SU-DHL-6 (cell line): Measurements from ENCODE around the gene CYP2D6.

ENCODE experiments used
- H2AFZ ChIP-seq: fragments of 200-600 bp; sonication (generic); 2 replicates; pipeline ENCODE4 v1.6.1; 2014; ENCODE audit warnings: low read depth, mild to moderate bottlenecking, moderate library complexity, mixed read lengths, antibody characterized with exemption, low read length; ENCODE audit not compliant: severe bottlenecking
- H3F3A ChIP-seq: fragments of 200-600 bp; shearing (Covaris generic); 2 replicates; pipeline ENCODE4 v1.6.0; 2016; ENCODE audit warnings: antibody characterized with exemption, mild to moderate bottlenecking; ENCODE audit not compliant: insufficient read depth
- H3K27ac ChIP-seq: fragments of 200-600 bp; sonication (generic); 2 replicates; pipeline ENCODE4 v1.5.1; 2016; ENCODE audit warnings: low read depth, mild to moderate bottlenecking, low read length, moderate library complexity, mixed read lengths
- H3K27me3 ChIP-seq: fragments of 200-600 bp; sonication (generic), shearing (Covaris generic); 2 replicates; pipeline ENCODE4 v1.6.0; 2014; ENCODE audit warnings: mild to moderate bottlenecking, low read length
- H3K36me3 ChIP-seq: fragments of 200-600 bp; sonication (generic); 2 replicates; pipeline ENCODE4 v1.6.1; 2014; ENCODE audit warnings: mild to moderate bottlenecking, low read length, mixed read lengths
- H3K4me2 ChIP-seq: fragments of 300-600, 200-600 bp; shearing (Covaris generic), sonication (generic); 2 replicates; pipeline ENCODE4 v1.6.0; 2014; ENCODE audit warnings: low read length, low read depth, mild to moderate bottlenecking; ENCODE audit not compliant: poor library complexity, severe bottlenecking
- H3K4me3 ChIP-seq: fragments of 200-600 bp; sonication (generic); 2 replicates; pipeline ENCODE4 v1.5.1; 2014; ENCODE audit warnings: antibody characterized with exemption, low read length, mild to moderate bottlenecking, mixed read lengths; ENCODE audit not compliant: insufficient read depth, poor library complexity, severe bottlenecking
- H3K79me2 ChIP-seq: fragments of 200-600 bp; sonication (generic); 2 replicates; pipeline ENCODE4 v1.6.1; 2014; ENCODE audit warnings: mild to moderate bottlenecking, low read length, moderate library complexity; ENCODE audit not compliant: insufficient read depth
- H3K9ac ChIP-seq: fragments of 200-600 bp; sonication (generic); 2 replicates; pipeline ENCODE4 v1.7.0; 2014; ENCODE audit warnings: mild to moderate bottlenecking, low read length
- H3K9me2 ChIP-seq: fragments of 200-600 bp; sonication (generic); replicated peaks from 2 replicates; pipeline ENCODE4 v1.6.1; 2014; ENCODE audit warnings: low read length; ENCODE audit not compliant: insufficient read depth
- H3K9me3 ChIP-seq: fragments of 200-600 bp; sonication (generic); 2 replicates; pipeline ENCODE4 v1.6.1; 2014; ENCODE audit warnings: low read length, mixed read lengths; ENCODE audit not compliant: insufficient read depth
- H4K20me1 ChIP-seq: fragments of 200-600 bp; sonication (generic); 2 replicates; pipeline ENCODE4 v1.6.1; 2014; ENCODE audit warnings: low read depth, mild to moderate bottlenecking, antibody characterized with exemption, low read length, moderate library complexity, mixed read lengths
- CTCF ChIP-seq: fragments of 200-600 bp; sonication (generic); IDR thresholded peaks from one replicate; pipeline ENCODE4 v1.5.1; 2017; ENCODE audit warnings: antibody characterized with exemption, mild to moderate bottlenecking, low read length, moderate library complexity; ENCODE audit not compliant: insufficient read depth, poor library complexity, severe bottlenecking
- EZH2phosphoT487 ChIP-seq: fragments of 200-600 bp; sonication (generic), shearing (Covaris generic); conservative IDR thresholded peaks from 2 replicates; pipeline ENCODE4 v1.6.1; 2018; ENCODE audit warnings: mild to moderate bottlenecking, antibody characterized with exemption, low read length, moderate library complexity, mixed read lengths

CYP2D6 gene

GRCh38 chr22:42172773-42173172 is 42.2 kb upstream of the CYP2D6 start:
- TF ChIP-seq CTCF, result no peak
- no peak for TF ChIP-seq EZH2phosphoT487
- Histone ChIP-seq H2AFZ (no peak overlapping the region), H3K4me3 (no peak overlapping the region), H3F3A (no peaks in the 10 kb centered on the region), H3K79me2 (peaks cover 29% of the 10 kb centered on the region), H3K27me3 (no peaks in the 10 kb centered on the region), H3K9me2 (no peaks in the 10 kb centered on the region), H4K20me1 (no peaks in the 10 kb centered on the region; the same call in 1 of the 2 replicates), H3K27ac (no peak overlapping the region), H3K9ac (no peak overlapping the region), H3K9me3 (no peaks in the 10 kb centered on the region), H3K4me2 (no peak overlapping the region), H3K36me3 (no peaks in the 10 kb centered on the region)

GRCh38 chr22:42171946-42172719 is 41.5 kb upstream of the CYP2D6 start:
- no peaks in the 10 kb centered on the region; the same call in 1 of the 2 replicates for H4K20me1 ChIP-seq
- no peak overlapping the region for H2AFZ ChIP-seq
- H3K9ac ChIP-seq, result no peak overlapping the region
- H3K27ac ChIP-seq, result no peak overlapping the region
- no peaks in the 10 kb centered on the region for H3K9me2 ChIP-seq
- H3K9me3 ChIP-seq, result no peaks in the 10 kb centered on the region
- no peak overlapping the region for H3K4me3 ChIP-seq
- H3F3A ChIP-seq, result no peaks in the 10 kb centered on the region
- H3K4me2 ChIP-seq, result no peak overlapping the region
- peaks cover 29% of the 10 kb centered on the region for H3K79me2 ChIP-seq
- TF ChIP-seq CTCF, result no peak
- H3K27me3 ChIP-seq, result no peaks in the 10 kb centered on the region
- H3K36me3 ChIP-seq, result no peaks in the 10 kb centered on the region

- no peaks in the 10 kb centered on the region for H3F3A ChIP-seq
- H3K9me3 ChIP-seq, result no peaks in the 10 kb centered on the region
- no peak overlapping the region for H3K9ac ChIP-seq
- peaks cover 29% of the 10 kb centered on the region for H3K79me2 ChIP-seq
- H4K20me1 ChIP-seq, result no peaks in the 10 kb centered on the region; the same call in 1 of the 2 replicates
- H2AFZ ChIP-seq, result no peak overlapping the region
- H3K27me3 ChIP-seq, result no peaks in the 10 kb centered on the region
- H3K9me2 ChIP-seq, result no peaks in the 10 kb centered on the region
- H3K4me3 ChIP-seq, result no peak overlapping the region
- no peak overlapping the region for H3K4me2 ChIP-seq
- H3K36me3 ChIP-seq, result no peaks in the 10 kb centered on the region
- H3K27ac ChIP-seq, result no peak overlapping the region
- TF ChIP-seq CTCF, result no peak
- TF ChIP-seq EZH2phosphoT487, result no peak
These were observed 40.8 kb upstream of the CYP2D6 start for GRCh38 chr22:42171417-42171816.
